Endothelial cell of umbilical vein (primary cell): ENCODE measurements around the gene LRSAM1. TPM values are rescaled to one million over a fixed set of nuclear protein-coding genes. Genes with fewer than 3 reads are reported as not detected.

ENCODE experiments used
- BruUV-seq: library from RNA; stranded (reverse); fragments of 400-500 nt; replicated peaks from 2 replicates; lab custom pipeline; 2021; lab: Mats Ljungman, UMichigan
- CTCF ChIA-PET: fragments of 300-600, 350-600 bp; sonication (Branson Sonifier 250); formaldehyde crosslinking; loops from one replicate; lab custom pipeline; 2021; ENCODE audit warnings: antibody characterized with exemption, inconsistent platforms; lab: Charles Lee
- POLR2A ChIA-PET: fragments of 300-600, 350-600 bp; sonication (Branson Sonifier 250); formaldehyde crosslinking; loops from one replicate; lab custom pipeline; 2021; ENCODE audit warnings: antibody characterized with exemption, inconsistent platforms; lab: Charles Lee
- DNase-seq: peaks from one replicate; pipeline ENCODE4 v3.0.0-alpha.2; 2011; ENCODE audit warnings: low read depth, low spot score
- FAIRE-seq: peaks from 2 replicates; lab custom pipeline; 2011; peaks lifted over from hg19 to GRCh38; lab: Jason Lieb, UNC
- H2AFZ ChIP-seq: 2 replicates; pipeline ENCODE4 v1.6.0; 2012; ENCODE audit warnings: low read depth, low read length, control low read depth, inconsistent platforms
- H3K27ac ChIP-seq: 2 replicates; pipeline ENCODE4 v1.5.1; 2011; ENCODE audit warnings: low read depth, mild to moderate bottlenecking, control low read depth, low read length, moderate library complexity; ENCODE audit not compliant: insufficient read depth
- H3K27me3 ChIP-seq, 2 experiments: 2 replicates each; pipeline versions ENCODE4 v1.6.0 to v1.6.1; 2011; ENCODE audit warnings: low read length in 2 of 2, mixed read lengths in 1 of 2; ENCODE audit not compliant: control insufficient read depth in 2 of 2, insufficient read depth in 2 of 2
- H3K36me3 ChIP-seq, 2 experiments: 2 replicates in 1 of 2; 3 replicates in 1 of 2; pipeline ENCODE4 v1.5.1; 2011; ENCODE audit warnings: low read length in 2 of 2, mild to moderate bottlenecking in 1 of 2, moderate library complexity in 1 of 2; ENCODE audit not compliant: control insufficient read depth in 2 of 2, insufficient read depth in 2 of 2; ENCODE audit errors: extremely low read depth in 1 of 2
- H3K4me1 ChIP-seq: 3 replicates; pipeline ENCODE4 v1.5.1; 2011; ENCODE audit warnings: mild to moderate bottlenecking, low read length; ENCODE audit not compliant: control insufficient read depth, insufficient read depth; ENCODE audit errors: extremely low read depth
- H3K4me2 ChIP-seq: 2 replicates; pipeline ENCODE4 v1.6.1; 2011; ENCODE audit warnings: low read length, control low read depth, mixed read lengths; ENCODE audit not compliant: insufficient read depth
- H3K4me3 ChIP-seq, 3 experiments: fragments of 200-600 bp in 1 of 3; sonication (generic), shearing (Covaris generic) in 1 of 3; replicated peaks in 1 of 3; 2 replicates each; pipeline ENCODE4 v1.5.1; 2011 to 2016; ENCODE audit warnings: control low read depth in 3 of 3, low read length in 3 of 3, mild to moderate bottlenecking in 2 of 3, inconsistent platforms in 1 of 3, low read depth in 1 of 3, moderate library complexity in 1 of 3; ENCODE audit not compliant: insufficient read depth in 1 of 3
- H3K79me2 ChIP-seq: 2 replicates; pipeline ENCODE4 v1.6.0; 2012; ENCODE audit warnings: low read length, inconsistent platforms; ENCODE audit not compliant: control insufficient read depth, insufficient read depth
- H3K9ac ChIP-seq: replicated peaks from 2 replicates; pipeline ENCODE3; 2011; ENCODE audit warnings: low read length, control low read depth; ENCODE audit not compliant: insufficient read depth; ENCODE audit errors: extremely low read depth
- H3K9me1 ChIP-seq: replicated peaks from 3 replicates; pipeline ENCODE4 v1.6.0; 2011; ENCODE audit warnings: mild to moderate bottlenecking, low read length; ENCODE audit not compliant: control insufficient read depth, insufficient read depth; ENCODE audit errors: extremely low read depth
- H3K9me3 ChIP-seq: replicated peaks from 2 replicates; pipeline ENCODE4 v1.5.1; 2012; ENCODE audit warnings: low read length, inconsistent platforms; ENCODE audit not compliant: control insufficient read depth, insufficient read depth
- H4K20me1 ChIP-seq: replicated peaks from 2 replicates; pipeline ENCODE3; 2011; ENCODE audit warnings: mild to moderate bottlenecking, low read length; ENCODE audit not compliant: control insufficient read depth, insufficient read depth; ENCODE audit errors: extremely low read depth
- CTCF ChIP-seq, 2 donors: IDR thresholded peaks; 1 replicate in 1 of 2; 2 replicates in 1 of 2; pipeline ENCODE4 v1.5.1; 2011; ENCODE audit warnings: low read length in 2 of 2, mild to moderate bottlenecking in 2 of 2, moderate library complexity in 2 of 2, control low read depth in 1 of 2, inconsistent platforms in 1 of 2, low read depth in 1 of 2; ENCODE audit not compliant: insufficient read depth in 1 of 2; ENCODE audit errors: extremely low read depth in 1 of 2
- EZH2 ChIP-seq: IDR thresholded peaks from 2 replicates; pipeline ENCODE4 v1.6.1; 2012; ENCODE audit warnings: borderline replicate concordance, low read depth, mild to moderate bottlenecking, moderate library complexity, low read length, inconsistent platforms; ENCODE audit not compliant: severe bottlenecking
- FOS ChIP-seq: IDR thresholded peaks from 2 replicates; pipeline ENCODE4 v1.6.1; 2011; ENCODE audit warnings: mild to moderate bottlenecking, low read length, moderate library complexity, borderline replicate concordance; ENCODE audit not compliant: insufficient read depth
- GATA2 ChIP-seq: IDR thresholded peaks from 2 replicates; pipeline ENCODE4 v1.7.0; 2011; ENCODE audit warnings: low read depth, mild to moderate bottlenecking, moderate library complexity, mixed read lengths, low read length; ENCODE audit not compliant: insufficient read length, insufficient read depth
- JUN ChIP-seq: IDR thresholded peaks from 2 replicates; pipeline ENCODE4 v1.6.1; 2011; ENCODE audit warnings: borderline replicate concordance, low read depth; ENCODE audit not compliant: insufficient read length, insufficient read depth
- MYC ChIP-seq: IDR thresholded peaks from one replicate; pipeline ENCODE4 v1.6.1; 2011; ENCODE audit warnings: mild to moderate bottlenecking, low read depth, low read length
- POLR2A ChIP-seq: IDR thresholded peaks from 2 replicates; pipeline ENCODE4 v1.6.1; 2012; ENCODE audit warnings: low read depth, mild to moderate bottlenecking, control low read depth, low read length
- POLR2AphosphoS5 ChIP-seq: IDR thresholded peaks from 2 replicates; pipeline ENCODE4 v1.6.1; 2012; ENCODE audit warnings: low read depth, mild to moderate bottlenecking, control low read depth, low read length, moderate library complexity; ENCODE audit not compliant: insufficient read depth
- dilution Hi-C: fragments of 300-500 bp; cut with MboI; formaldehyde crosslinking; loops from one replicate; pipeline ENCODE4 v1.15.0; 2019; ENCODE audit warnings: low sequenced_read_pairs; ENCODE audit not compliant: extremely low pct_ligation_motif_present
- intact Hi-C: fragments of 100-400 bp; cut with micrococcal nuclease; formaldehyde crosslinking; loops from one replicate; pipeline ENCODE4 v1.10.0; 2022
- polyA plus RNA-seq, 4 experiments: library from polyadenylated mRNA; depleted of rRNA in 3 of 4; stranded (reverse) in 3 of 4; unstranded in 1 of 4; fragments of >200 nt; gene quantifications; 2 replicates each; pipeline versions ENCODE4 v1.2.1 to v1.2.3, GENCODE V29; 2011 to 2012; ENCODE audit warnings: missing spikeins in 1 of 4
- total RNA-seq: library from RNA; stranded (reverse); gene quantifications from 2 replicates; pipeline ENCODE4 v1.2.3, GENCODE V29; 2021
- TF ChIP-seq, protein P1 (sequence below): IDR thresholded peaks from 2 replicates; pipeline ENCODE4 v1.6.1; 2011; ENCODE audit not compliant: insufficient read depth, insufficient read length

The LRSAM1 gene
- total and polyA plus RNA-seq, 2 donors (not counting 3 experiments of a cell fraction or from before 2014, with no cell fraction given), result 10.8 to 18.9 TPM

GRCh38 chr9:127444283-127444920, 6.9 kb upstream of the LRSAM1 start:
- peaks cover 17% of the 10 kb centered on the region for H3K79me2 ChIP-seq
- dilution Hi-C loops (no loop called here), intact Hi-C loops (no loop called here)
- H3K27me3 ChIP-seq, result no peaks in the 10 kb centered on the region
- H2AFZ ChIP-seq, result no peak overlapping the region
- no peaks in the 10 kb centered on the region for H4K20me1 ChIP-seq
- peaks cover 3% of the 10 kb centered on the region for H3K9me3 ChIP-seq
- H3K9me1 ChIP-seq, result no peaks in the 10 kb centered on the region
- ChIA-PET CTCF (interaction anchor here (0.9 to 1.4 kb wide), 3 partner anchors 10 to 230 kb away, joined by 3 to 4 read pairs (median 4); partner anchors contain the start of gene ZNF79), POLR2A (interaction anchor here (0.5 to 0.7 kb wide), 4 partner anchors 24 to 426 kb away, joined by 3 to 5 read pairs (median 3); no protein-coding TSS in a partner anchor)
- TF ChIP-seq CTCF (IDR thresholded peaks at IDR 0.05; ENCODE audit: extremely low read depth in 1 of 2, insufficient read depth in 1 of 2, low read depth in 1 of 2, low read length in 2 of 2) (no peak), EZH2 (no peak), JUN (no peak), POLR2A (no peak), POLR2AphosphoS5 (no peak), GATA2 (no peak), MYC (no peak), FOS (no peak)
- TF ChIP-seq, protein P1, sequence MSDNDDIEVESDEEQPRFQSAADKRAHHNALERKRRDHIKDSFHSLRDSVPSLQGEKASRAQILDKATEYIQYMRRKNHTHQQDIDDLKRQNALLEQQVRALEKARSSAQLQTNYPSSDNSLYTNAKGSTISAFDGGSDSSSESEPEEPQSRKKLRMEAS, result no peak
- H3K4me1 ChIP-seq, result peaks cover 9% of the 10 kb centered on the region
- H3K4me2 ChIP-seq, result no peak overlapping the region
- DNase-seq (no peak), FAIRE-seq (no peak)
- no peak overlapping the region for H3K9ac ChIP-seq
- no peak overlapping the region for H3K4me3 ChIP-seq
- peaks cover 49 to 51% of the 10 kb centered on the region in 2 experiments for H3K36me3 ChIP-seq
- H3K27ac ChIP-seq, result no peak overlapping the region
- no TSS peak for BruUV-seq
